GM23248 (cell line): ENCODE measurements around the gene GMPPB. TPM values are rescaled to one million over a fixed set of nuclear protein-coding genes. Genes with fewer than 3 reads are reported as not detected.

ENCODE experiments used
- DNase-seq: peaks from one replicate; pipeline ENCODE4 v3.0.0-alpha.2; 2015
- H2AFZ ChIP-seq: fragments of 200-600 bp; sonication (generic); 2 replicates; pipeline ENCODE4 v1.6.1; 2016; ENCODE audit warnings: antibody characterized with exemption
- H3F3A ChIP-seq: fragments of 200-600 bp; sonication (generic); 2 replicates; pipeline ENCODE4 v1.6.1; 2016; ENCODE audit warnings: mild to moderate bottlenecking, antibody characterized with exemption, mixed run types; ENCODE audit not compliant: insufficient read depth
- H3K27ac ChIP-seq: fragments of 200-600 bp; sonication (generic); 2 replicates; pipeline ENCODE4 v1.5.1; 2016; ENCODE audit warnings: mild to moderate bottlenecking
- H3K27me3 ChIP-seq: fragments of 200-600 bp; sonication (generic); replicated peaks from 2 replicates; pipeline ENCODE4 v1.6.1; 2016; ENCODE audit warnings: mild to moderate bottlenecking; ENCODE audit not compliant: insufficient read depth
- H3K36me3 ChIP-seq: fragments of 200-600 bp; sonication (generic); 2 replicates; pipeline ENCODE4 v1.6.1; 2016; ENCODE audit warnings: low read depth, mild to moderate bottlenecking
- H3K4me1 ChIP-seq: fragments of 200-600 bp; sonication (generic); 2 replicates; pipeline ENCODE4 v1.6.1; 2016; ENCODE audit warnings: mild to moderate bottlenecking; ENCODE audit not compliant: insufficient read depth
- H3K4me2 ChIP-seq: fragments of 200-600 bp; sonication (generic); one replicate; pipeline ENCODE4 v1.6.1; 2016; ENCODE audit warnings: mild to moderate bottlenecking; ENCODE audit not compliant: unreplicated experiment
- H3K4me3 ChIP-seq: fragments of 200-600 bp; sonication (generic); 2 replicates; pipeline ENCODE4 v1.5.1; 2016; ENCODE audit warnings: mild to moderate bottlenecking
- H3K79me2 ChIP-seq: fragments of 200-600 bp; sonication (generic); 2 replicates; pipeline ENCODE4 v1.6.1; 2016; ENCODE audit warnings: mild to moderate bottlenecking; ENCODE audit not compliant: insufficient read depth
- H3K9ac ChIP-seq: fragments of 200-600 bp; sonication (generic); 2 replicates; pipeline ENCODE4 v1.6.1; 2016; ENCODE audit warnings: mild to moderate bottlenecking
- H3K9me2 ChIP-seq: fragments of 200-600 bp; sonication (generic); 2 replicates; pipeline ENCODE4 v1.6.1; 2016; ENCODE audit warnings: mixed run types, mild to moderate bottlenecking, moderate library complexity; ENCODE audit not compliant: insufficient read depth
- H3K9me3 ChIP-seq: fragments of 200-600 bp; sonication (generic); one replicate; pipeline ENCODE4 v1.6.1; 2017; ENCODE audit warnings: low read depth
- H4K20me1 ChIP-seq: fragments of 200-600 bp; sonication (generic); 2 replicates; pipeline ENCODE4 v1.6.0; 2016; ENCODE audit not compliant: insufficient read depth
- EZH2 ChIP-seq: fragments of 200-600 bp; sonication (generic); IDR thresholded peaks from 2 replicates; pipeline ENCODE4 v1.6.1; 2018; ENCODE audit warnings: antibody characterized with exemption, mild to moderate bottlenecking; ENCODE audit not compliant: insufficient read depth, poor library complexity, severe bottlenecking
- EZH2phosphoT487 ChIP-seq: fragments of 200-600 bp; sonication (generic); IDR thresholded peaks from 2 replicates; pipeline ENCODE4 v1.6.1; 2018; ENCODE audit warnings: antibody characterized with exemption, moderate library complexity, mild to moderate bottlenecking, low read depth; ENCODE audit not compliant: insufficient read depth
- WGBS, 2 experiments: methylation state at CpG; one replicate each; pipeline ENCODE4 v1.1.6; 2015 to 2017; ENCODE audit warnings: low lambda C conversion rate in 2 of 2, low coverage in 1 of 2; ENCODE audit errors: missing lambda C conversion rate in 2 of 2; 5-methylcytosine and 5-hydroxymethylcytosine counted together
- in situ Hi-C: fragments of 300-500 bp; cut with MboI; formaldehyde crosslinking; loops from 2 replicates; pipeline ENCODE4 v1.15.0; 2020
- polyA plus RNA-seq: library from polyadenylated mRNA; unstranded; fragments of >200 nt; fragmentation: Nextera tagmentation; extraction: Ambion mirVana; gene quantifications from 2 replicates; pipeline ENCODE4 v1.2.1, GENCODE V29; 2016
- total RNA-seq: library from RNA; depleted of rRNA; stranded (reverse); fragments of >200 nt; shearing (Covaris generic); gene quantifications from 2 replicates; pipeline ENCODE4 v1.2.3, GENCODE V29; 2014

GMPPB gene
- total and polyA plus RNA-seq, 2 experiments from 2014 or later = 24.1 to 37.8 TPM

- no peaks in the 10 kb centered on the region for H3K27me3 ChIP-seq
- in situ Hi-C loops = no loop called here
- H2AFZ ChIP-seq = no peak overlapping the region
- no peaks in the 10 kb centered on the region for H3K9me3 ChIP-seq
- H4K20me1 ChIP-seq = no peaks in the 10 kb centered on the region
- peaks cover 17% of the 10 kb centered on the region for H3K79me2 ChIP-seq
- 87 to 92% methylated on average over 15 of the region's 15 CpGs for WGBS, 2 experiments
- no peaks in the 10 kb centered on the region; the same call in 1 of the 2 replicates for H3F3A ChIP-seq
- H3K4me3 ChIP-seq = no peak overlapping the region
- DNase-seq = no peak
- peaks cover 6% of the 10 kb centered on the region; the same call in 1 of the 2 replicates for H3K36me3 ChIP-seq
- H3K9me2 ChIP-seq = no peaks in the 10 kb centered on the region
- no peak overlapping the region for H3K27ac ChIP-seq
- H3K9ac ChIP-seq = no peak overlapping the region
- TF ChIP-seq EZH2 (no peak), EZH2phosphoT487 (no peak)
- no peak overlapping the region for H3K4me2 ChIP-seq
- H3K4me1 ChIP-seq = no peaks in the 10 kb centered on the region
Observed at GRCh38 chr3:49727924-49728361, 4.2 kb upstream of the GMPPB start.

GRCh38 chr3:49727154-49727923 is 3.6 kb upstream of the GMPPB start:
- in situ Hi-C loops = no loop called here
- Histone ChIP-seq H3K36me3 (0 out of 2 replicates have a peak, but pooled peaks cover 6% of the 10 kb centered on the region), H3K4me3 (no peak overlapping the region), H3K27me3 (no peaks in the 10 kb centered on the region), H3K27ac (no peak overlapping the region), H3K79me2 (peaks cover 18% of the 10 kb centered on the region), H3K4me1 (peaks cover 6% of the 10 kb centered on the region; the same call in 1 of the 2 replicates), H2AFZ (no peak overlapping the region), H4K20me1 (no peaks in the 10 kb centered on the region), H3K9me2 (no peaks in the 10 kb centered on the region), H3K4me2 (no peak overlapping the region), H3F3A (no peaks in the 10 kb centered on the region; the same call in 1 of the 2 replicates), H3K9ac (no peak overlapping the region), H3K9me3 (no peaks in the 10 kb centered on the region)
- WGBS, 2 experiments = 88 to 91% methylated on average over 19 of the region's 19 CpGs
- DNase-seq = no peak
- TF ChIP-seq EZH2phosphoT487 (no peak), EZH2 (no peak)

- Histone ChIP-seq H3K36me3 (0 out of 2 replicates have a peak, but pooled peaks cover 3% of the 10 kb centered on the region), H3F3A (no peaks in the 10 kb centered on the region; the same call in 1 of the 2 replicates), H3K4me1 (peaks cover 7% of the 10 kb centered on the region; the same call in 1 of the 2 replicates), H3K79me2 (peaks cover 19% of the 10 kb centered on the region), H3K9ac (no peak overlapping the region), H3K9me3 (no peaks in the 10 kb centered on the region), H4K20me1 (no peaks in the 10 kb centered on the region), H3K4me3 (no peak overlapping the region), H3K4me2 (no peak overlapping the region), H3K27me3 (no peaks in the 10 kb centered on the region), H3K27ac (no peak overlapping the region), H3K9me2 (no peaks in the 10 kb centered on the region), H2AFZ (no peak overlapping the region)
- TF ChIP-seq EZH2 (no peak), EZH2phosphoT487 (no peak)
- DNase-seq = no peak
- in situ Hi-C loops = no loop called here
- 90 to 95% methylated on average over 11 of the region's 11 CpGs for WGBS, 2 experiments
Observed at GRCh38 chr3:49725906-49726681, 2.3 kb upstream of the GMPPB start.

- no peak for DNase-seq
- in situ Hi-C loops = no loop called here
- 0 out of 2 replicates have a peak, but pooled peaks cover 3% of the 10 kb centered on the region for H3K36me3 ChIP-seq
Observed at GRCh38 chr3:49724586-49724985, 835 bp upstream of the GMPPB start.

More at GRCh38 chr3:49724586-49724985, 835 bp upstream of the GMPPB start:
- Histone ChIP-seq H3K4me1 (peaks cover 7% of the 10 kb centered on the region; the same call in 1 of the 2 replicates), H2AFZ (peak overlapping the region; percentile 67; the same call in 1 of the 2 replicates), H3K9ac (peak overlapping the region; percentile 100), H4K20me1 (no peaks in the 10 kb centered on the region), H3K27me3 (no peaks in the 10 kb centered on the region), H3F3A (peaks cover 10% of the 10 kb centered on the region; the same call in 1 of the 2 replicates), H3K27ac (peak overlapping the region; percentile 96), H3K4me2 (peak overlapping the region; percentile 90), H3K4me3 (peak overlapping the region; percentile 80), H3K79me2 (peaks cover 18% of the 10 kb centered on the region), H3K9me2 (no peaks in the 10 kb centered on the region), H3K9me3 (no peaks in the 10 kb centered on the region)
- WGBS, 2 experiments = 15 to 17% methylated on average over 6 of the region's 6 CpGs
- TF ChIP-seq EZH2 (no peak), EZH2phosphoT487 (no peak)
